T1000 (cell line): ENCODE measurements around the gene EYA2.
"Not testable (repeated sequence)": the region's sequence is repeated elsewhere in the genome, so short reads cannot be mapped to it uniquely, and the experiment has no call there.

Experiments
- DNase-seq: peaks from one replicate; lab custom pipeline; 2025; ENCODE audit warnings: mixed read lengths; lab: John Stamatoyannopoulos, UW

EYA2 gene

GRCh38 chr20:47175493-47175892 lies 280.9 kb downstream of the EYA2 start:
- DNase-seq, result no peak

- DNase-seq, result not testable (repeated sequence)
Observed at GRCh38 chr20:47176217-47176616, 281.6 kb downstream of the EYA2 start.

- no peak for DNase-seq
Observed at GRCh38 chr20:47178277-47178676, 283.6 kb downstream of the EYA2 start.

DNA sequence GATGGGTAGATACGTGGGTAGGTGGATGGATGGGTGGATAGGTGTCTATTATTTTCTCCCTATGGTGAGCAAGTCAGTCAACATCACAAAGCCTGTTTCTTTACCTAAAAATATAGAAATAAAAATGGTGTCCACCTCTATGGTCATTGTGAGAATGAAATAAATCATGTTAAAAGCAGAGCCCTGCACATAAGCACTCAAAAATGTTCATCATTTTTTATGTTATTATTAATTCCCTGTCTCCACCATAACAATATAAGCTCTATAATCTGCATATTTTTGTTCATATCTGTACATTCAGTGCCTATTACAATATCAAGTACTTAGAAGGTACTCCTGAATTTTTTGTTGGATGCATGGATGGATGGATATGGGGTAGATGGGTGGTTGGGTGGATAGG lies 284.2 kb downstream of the EYA2 start:
- DNase-seq, result no peak

- no peak for DNase-seq
Observed at GRCh38 chr20:47179267-47179666, 284.6 kb downstream of the EYA2 start.

DNA sequence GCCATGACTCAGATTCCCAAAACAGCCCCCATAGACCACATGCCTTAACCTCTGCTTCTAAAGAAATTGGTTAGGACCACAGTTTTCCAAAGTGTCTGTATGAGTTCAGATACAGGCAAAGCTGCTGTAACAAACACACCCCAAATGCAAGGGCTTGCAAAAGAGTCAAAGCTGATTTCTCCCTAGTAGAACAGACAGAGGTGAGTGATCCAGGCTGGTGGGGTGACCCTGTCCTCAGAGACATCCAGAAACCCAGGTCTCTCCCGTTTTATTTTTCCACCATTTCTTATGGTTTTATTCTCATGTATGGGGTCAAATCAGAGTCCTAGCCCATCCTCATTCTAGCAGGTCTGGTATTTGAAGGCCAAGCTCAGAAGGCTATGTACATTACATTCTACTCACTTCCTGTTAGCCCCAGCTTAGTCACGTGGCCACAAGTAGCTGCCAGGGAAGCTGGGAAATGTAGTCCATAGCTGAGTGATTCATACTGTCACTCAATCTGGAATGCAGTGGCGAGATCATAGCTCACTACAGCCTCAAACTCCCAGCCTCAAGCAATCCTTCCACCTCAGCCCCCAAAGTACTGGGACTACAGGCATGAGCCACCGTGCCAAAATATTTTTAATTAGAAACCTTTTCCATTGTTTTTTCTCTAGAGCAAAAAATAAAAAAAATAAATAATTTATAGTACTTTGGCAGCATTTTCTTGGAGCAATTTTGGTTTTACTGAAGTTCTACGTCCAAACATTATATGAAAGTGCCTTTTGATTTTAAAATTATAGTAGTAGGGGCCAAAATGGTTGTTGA lies 286.6 kb downstream of the EYA2 start:
- DNase-seq, result peak; percentile 50

DNA sequence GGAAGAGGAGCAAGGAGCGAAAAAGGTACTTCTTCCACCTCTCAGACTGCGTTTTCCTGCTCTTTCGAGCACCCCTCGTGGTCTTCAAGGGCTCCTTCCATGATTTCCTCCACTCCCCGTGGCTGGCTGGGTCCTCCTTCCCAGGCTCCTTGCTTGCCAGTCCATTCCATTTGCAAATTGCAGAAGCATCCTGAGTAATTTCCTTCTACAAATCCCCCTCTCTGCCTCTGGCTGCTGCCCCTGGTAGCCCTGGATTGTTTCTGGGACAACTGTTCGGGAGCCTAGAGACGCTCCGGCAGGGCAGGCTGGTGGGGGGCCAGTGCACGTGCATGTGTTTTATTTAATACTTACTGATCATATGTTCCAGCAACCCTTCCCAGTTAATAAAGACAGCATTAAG lies 288.7 kb downstream of the EYA2 start:
- DNase-seq, result no peak

- no peak for DNase-seq
Observed at GRCh38 chr20:47187450-47188195, 293.0 kb downstream of the EYA2 start.

DNA sequence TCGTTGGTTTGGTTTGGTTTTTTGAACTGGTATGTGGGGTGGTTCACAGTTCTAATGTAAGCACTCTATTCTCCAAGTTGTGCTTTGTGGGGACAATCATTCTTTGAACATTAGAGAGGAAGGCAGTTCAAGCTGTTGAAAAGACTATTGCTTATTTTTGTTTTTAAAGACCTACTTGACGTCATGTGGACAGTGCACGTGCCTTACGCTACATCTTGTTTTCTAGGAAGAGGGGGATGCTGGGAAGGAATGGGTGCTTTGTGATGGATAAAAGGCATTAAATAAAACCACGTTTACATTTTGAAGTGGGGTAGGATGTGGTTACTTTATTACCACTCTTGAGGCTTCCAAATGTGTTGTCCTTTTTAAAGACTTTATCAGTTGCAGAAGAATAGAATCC lies 293.9 kb downstream of the EYA2 start:
- no peak for DNase-seq

- DNase-seq, result no peak
Observed at GRCh38 chr20:47189060-47189459, 294.4 kb downstream of the EYA2 start.

DNA sequence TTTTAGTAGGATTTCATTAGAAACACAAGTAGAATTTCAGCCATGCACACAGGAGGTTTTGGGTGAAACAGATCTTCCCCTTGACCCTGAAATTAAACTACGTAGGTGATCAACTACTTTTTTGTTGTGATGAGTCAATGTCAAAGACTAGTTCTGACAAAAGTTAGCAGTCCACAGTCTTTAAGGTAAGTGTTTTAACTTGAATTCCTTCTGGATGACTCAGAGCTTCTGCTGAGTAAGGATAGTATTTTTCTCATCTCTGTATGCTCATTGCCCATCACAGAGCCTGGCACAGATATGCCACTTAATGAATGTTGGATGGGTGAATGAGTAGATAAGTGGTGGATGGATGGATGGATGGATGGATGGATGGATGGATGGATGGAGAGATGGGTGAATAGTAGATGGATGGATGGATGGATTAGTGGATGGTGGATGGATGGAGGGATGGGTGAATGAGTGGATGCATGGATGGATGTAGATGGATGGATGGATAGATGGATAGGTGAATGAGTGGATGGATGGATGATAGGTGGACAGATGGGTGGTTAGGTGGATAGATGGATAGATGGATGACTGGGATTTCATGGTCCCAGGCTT lies 296.5 kb downstream of the EYA2 start:
- no peak for DNase-seq

GRCh38 chr20:47191956-47192355 lies 297.3 kb downstream of the EYA2 start:
- no peak for DNase-seq

DNA sequence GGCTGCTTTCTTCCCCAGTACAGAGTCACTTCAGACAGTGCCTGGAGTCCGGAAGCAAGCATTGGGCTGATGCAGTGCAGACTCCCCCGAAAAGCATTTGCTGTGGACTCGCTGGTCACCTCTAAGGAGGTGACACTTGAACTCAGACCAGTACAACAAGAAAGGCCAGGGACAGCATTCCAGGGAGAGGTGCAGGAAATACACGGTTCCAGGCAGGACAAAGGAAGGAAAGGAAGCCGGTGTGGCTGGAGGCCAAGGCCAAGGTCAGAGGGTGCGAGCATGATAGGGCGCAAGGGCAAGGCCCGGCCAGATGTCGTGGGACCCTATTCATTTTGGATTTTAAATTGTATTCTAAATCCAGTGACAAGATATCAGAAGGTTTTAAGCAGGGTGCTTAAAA lies 300.9 kb downstream of the EYA2 start:
- no peak for DNase-seq

GRCh38 chr20:47196091-47197081 lies 301.7 kb downstream of the EYA2 start:
- peak; percentile 81 for DNase-seq

GRCh38 chr20:47198254-47198671 lies 303.6 kb downstream of the EYA2 start:
- DNase-seq, result no peak

GRCh38 chr20:47198996-47199552 lies 304.4 kb downstream of the EYA2 start:
- DNase-seq, result no peak

DNA sequence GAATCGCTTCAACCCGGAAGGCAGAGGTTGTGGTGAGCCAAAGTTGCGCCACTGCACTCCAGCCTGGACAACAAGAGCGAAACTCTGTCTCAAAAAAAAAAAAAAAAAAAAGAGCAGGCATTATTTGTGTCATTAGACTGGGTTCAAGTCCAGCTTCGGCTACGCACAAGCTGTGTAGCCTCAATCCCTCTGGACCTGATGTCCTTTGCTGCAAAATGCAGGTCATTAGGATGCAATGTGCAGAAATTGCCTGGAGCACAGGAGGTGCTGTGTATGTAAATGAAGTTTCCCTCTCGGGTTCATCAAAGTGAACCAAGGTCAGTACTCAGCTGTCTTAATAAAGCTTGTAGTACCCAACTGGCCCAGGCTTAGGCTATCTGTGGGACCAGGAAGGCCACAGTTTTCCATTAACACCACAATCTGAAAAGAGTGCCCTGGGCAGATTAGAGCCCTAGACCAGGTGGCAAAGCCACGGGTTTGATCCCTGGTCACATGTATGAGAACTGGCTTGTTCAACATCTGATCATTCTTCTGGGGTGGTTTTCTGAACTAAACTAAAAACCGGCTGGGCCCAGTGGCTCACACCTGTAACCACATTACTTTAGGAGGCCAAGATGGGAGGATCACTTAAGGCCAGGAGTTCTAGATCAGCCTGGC lies 306.6 kb downstream of the EYA2 start:
- DNase-seq, result no peak

DNA sequence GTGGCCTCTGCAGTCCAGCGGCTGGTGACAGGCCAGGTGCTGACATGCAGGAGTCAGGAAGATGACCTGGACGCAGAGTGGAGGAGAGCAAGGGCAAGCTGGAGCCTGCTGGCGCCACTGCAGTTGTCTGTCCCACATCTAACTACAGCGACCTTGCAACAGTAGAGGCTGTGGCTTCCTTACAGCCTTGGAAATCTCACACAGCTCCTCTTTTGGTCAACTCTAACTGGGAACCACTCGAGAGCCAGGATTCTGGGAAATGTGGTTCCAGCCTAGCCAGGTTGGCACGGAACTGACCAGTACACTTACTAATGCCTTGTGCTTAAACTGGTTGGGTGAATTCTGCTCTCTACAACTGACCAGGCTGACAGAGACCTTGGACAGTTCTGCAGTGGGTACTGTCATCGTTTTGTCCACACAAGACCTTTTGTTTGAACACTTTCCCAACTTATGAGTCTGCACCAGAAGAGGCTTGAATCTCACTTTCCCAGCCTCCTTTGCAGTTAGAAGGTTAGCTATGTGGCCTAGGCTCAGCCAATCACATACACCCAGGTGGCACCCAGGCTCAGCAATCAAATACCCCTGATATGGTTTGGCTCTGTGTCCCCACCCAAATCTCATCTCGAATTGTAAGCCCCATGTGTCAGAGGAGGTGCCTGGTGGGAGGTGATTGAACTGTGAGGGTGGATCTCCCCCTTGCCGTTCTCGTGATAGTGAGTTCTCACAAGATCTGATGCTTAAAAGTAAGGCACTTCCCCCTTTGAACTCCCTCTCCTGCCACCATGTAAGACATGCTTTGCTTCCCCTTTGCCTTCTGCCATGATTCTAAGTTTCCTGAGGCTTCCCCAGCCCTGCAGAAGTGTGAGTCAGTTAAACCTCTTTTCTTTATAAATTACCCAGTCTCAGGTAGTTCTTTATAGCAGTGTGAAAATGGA lies 308.4 kb downstream of the EYA2 start:
- DNase-seq, result no peak

GRCh38 chr20:47204008-47204849 lies 309.6 kb downstream of the EYA2 start:
- no peak for DNase-seq
